K562 (cell line): Measurements from ENCODE around the gene PGAP2. TPM values are rescaled to one million over a fixed set of nuclear protein-coding genes. Genes with fewer than 3 reads are reported as not detected.
"Not testable (repeated sequence)": the region's sequence is repeated elsewhere in the genome, so short reads cannot be mapped to it uniquely, and the experiment has no call there.

Source experiments
- ATAC-seq: fragments of 200-7000 bp; cut with Tn5 transposase; 3 replicates; pipeline ENCODE4 v1.9.1; 2020; ENCODE audit warnings: moderate library complexity
- BruUV-seq: library from RNA; stranded (reverse); fragments of 400-500 nt; replicated peaks from 2 replicates; lab custom pipeline; 2021; lab: Mats Ljungman, UMichigan
- CTCF ChIA-PET: fragments of 300-600 bp; formaldehyde crosslinking; extraction: SDS; loops from one replicate; lab custom pipeline; 2021; ENCODE audit warnings: low intra/inter-chr PET ratio; lab: Yijun Ruan, JAX
- POLR2A ChIA-PET: fragments of 300-600, 350-650 bp; sonication (Branson Sonifier 250); formaldehyde crosslinking; extraction: SDS; loops from one replicate; lab custom pipeline; 2021; ENCODE audit warnings: antibody characterized with exemption, inconsistent platforms; lab: Yijun Ruan, JAX
- DNase-seq, 4 experiments: peaks; one replicate each; pipeline versions ENCODE4 v3.0.0 to v3.0.0-alpha.2; 2011 to 2018; ENCODE audit warnings: low spot score in 3 of 4, mixed read lengths in 3 of 4; ENCODE audit errors: extremely low read depth in 1 of 4
- FAIRE-seq: peaks from 2 replicates; lab custom pipeline; 2011; peaks lifted over from hg19 to GRCh38; lab: Jason Lieb, UNC
- H2AFZ ChIP-seq: 2 replicates; pipeline ENCODE4 v1.6.0; 2011; ENCODE audit warnings: low read depth, low read length, control low read depth, inconsistent platforms
- H3K27ac ChIP-seq: fragments of 200-600 bp; 3 replicates; pipeline ENCODE4 v1.8.0; 2011; ENCODE audit warnings: low read depth, mild to moderate bottlenecking, control low read depth, inconsistent platforms, low read length, moderate library complexity, mixed read lengths; ENCODE audit errors: extremely low read depth
- H3K27me3 ChIP-seq, 2 experiments: fragments of 300-600 bp in 1 of 2; 2 replicates in 1 of 2; 3 replicates in 1 of 2; pipeline versions ENCODE4 v1.6.0 to v1.8.0; 2011; ENCODE audit warnings: inconsistent platforms in 2 of 2, low read length in 2 of 2, mild to moderate bottlenecking in 1 of 2, mixed read lengths in 1 of 2, moderate library complexity in 1 of 2; ENCODE audit not compliant: control insufficient read depth in 2 of 2, insufficient read depth in 2 of 2
- H3K36me3 ChIP-seq: fragments of 300-600 bp; 3 replicates; pipeline ENCODE4 v1.8.0; 2011; ENCODE audit warnings: mild to moderate bottlenecking, low read length, inconsistent platforms; ENCODE audit not compliant: control insufficient read depth, insufficient read depth
- H3K4me1 ChIP-seq, 2 experiments: fragments of 200-600 bp in 1 of 2; replicated peaks in 1 of 2; 2 replicates in 1 of 2; 3 replicates in 1 of 2; pipeline versions ENCODE4 v1.5.1 to v1.8.0; 2011; ENCODE audit warnings: inconsistent platforms in 2 of 2, low read length in 2 of 2, mild to moderate bottlenecking in 1 of 2, mixed read lengths in 1 of 2, moderate library complexity in 1 of 2; ENCODE audit not compliant: control insufficient read depth in 2 of 2, insufficient read depth in 2 of 2
- H3K4me2 ChIP-seq: 2 replicates; pipeline ENCODE4 v1.6.1; 2011; ENCODE audit warnings: low read length, control low read depth, inconsistent platforms, mixed read lengths; ENCODE audit not compliant: insufficient read depth
- H3K4me3 ChIP-seq: fragments of 200-600 bp; sonication (generic), shearing (Covaris generic); 2 replicates; pipeline ENCODE4 v1.5.1; 2016; ENCODE audit warnings: control low read depth, inconsistent platforms
- H3K79me2 ChIP-seq: fragments of 200-600 bp; 3 replicates; pipeline ENCODE4 v1.8.0; 2011; ENCODE audit warnings: low read length, inconsistent platforms; ENCODE audit not compliant: control insufficient read depth, insufficient read depth
- H3K9ac ChIP-seq, 2 experiments: 2 replicates each; pipeline versions ENCODE4 v1.6.0 to v1.6.1; 2011; ENCODE audit warnings: low read depth in 2 of 2, low read length in 2 of 2, control low read depth in 1 of 2, inconsistent platforms in 1 of 2, mild to moderate bottlenecking in 1 of 2, mixed read lengths in 1 of 2; ENCODE audit not compliant: insufficient read depth in 1 of 2
- H3K9me1 ChIP-seq: one replicate; pipeline ENCODE4 v1.6.0; 2011; ENCODE audit warnings: inconsistent platforms, mild to moderate bottlenecking, low read length, moderate library complexity; ENCODE audit not compliant: control insufficient read depth, insufficient read depth
- H3K9me3 ChIP-seq: replicated peaks from 2 replicates; pipeline ENCODE4 v1.5.1; 2011; ENCODE audit warnings: low read depth, low read length, inconsistent platforms; ENCODE audit not compliant: control insufficient read depth, insufficient read depth
- H4K20me1 ChIP-seq: replicated peaks from 2 replicates; pipeline ENCODE4 v1.6.1; 2011; ENCODE audit warnings: low read length, inconsistent platforms, mixed read lengths; ENCODE audit not compliant: control insufficient read depth, insufficient read depth
- ARID1B ChIP-seq: fragments of 450-650 bp; IDR thresholded peaks from 2 replicates; pipeline ENCODE4 v1.6.1; 2016; ENCODE audit warnings: antibody characterized with exemption, mild to moderate bottlenecking, inconsistent platforms
- BCOR ChIP-seq: fragments of 450-650 bp; IDR thresholded peaks from 2 replicates; pipeline ENCODE4 v1.6.1; 2016
- DPF2 ChIP-seq: fragments of 450-650 bp; IDR thresholded peaks from 2 replicates; pipeline ENCODE4 v1.6.1; 2016
- EGR1 ChIP-seq: fragments of 450-650 bp; conservative IDR thresholded peaks from 2 replicates; pipeline ENCODE4 v1.6.1; 2017; ENCODE audit warnings: mild to moderate bottlenecking
- EHMT2 ChIP-seq: fragments of 450-650 bp; IDR thresholded peaks from 2 replicates; pipeline ENCODE4 v1.6.1; 2018; ENCODE audit warnings: antibody characterized with exemption
- FOXK2 ChIP-seq, 2 experiments: fragments of 450-650 bp; IDR thresholded peaks in 1 of 2; conservative IDR thresholded peaks in 1 of 2; 2 replicates each; pipeline ENCODE4 v1.6.1; 2016; ENCODE audit warnings: low read depth in 2 of 2, mild to moderate bottlenecking in 1 of 2
- HLTF ChIP-seq: fragments of 450-650 bp; IDR thresholded peaks from 2 replicates; pipeline ENCODE4 v1.6.1; 2016
- LARP7 ChIP-seq: fragments of 450-650 bp; IDR thresholded peaks from 2 replicates; pipeline ENCODE4 v1.6.1; 2016
- MAZ ChIP-seq, 2 experiments: fragments of 450-650 bp in 1 of 2; sonication (generic) in 1 of 2; formaldehyde crosslinking; IDR thresholded peaks in 1 of 2; conservative IDR thresholded peaks in 1 of 2; 2 replicates each; pipeline versions ENCODE4 v1.4.0 to v1.5.0; 2020; ENCODE audit warnings: mild to moderate bottlenecking in 1 of 2, missing genetic modification reagents in 1 of 2
- NCOR1 ChIP-seq: fragments of 450-650 bp; IDR thresholded peaks from 2 replicates; pipeline ENCODE4 v1.6.1; 2016; ENCODE audit warnings: mild to moderate bottlenecking, moderate library complexity
- SMAD4 ChIP-seq: fragments of 250-450 bp; sonication (Bioruptor Pico); conservative IDR thresholded peaks from 2 replicates; pipeline ENCODE4 v1.8.0; 2021; ENCODE audit warnings: inconsistent platforms, mild to moderate bottlenecking, moderate library complexity
- SMARCA4 ChIP-seq: fragments of 450-650 bp; IDR thresholded peaks from 2 replicates; pipeline ENCODE4 v1.6.1; 2016
- SMARCA5 ChIP-seq: fragments of 450-650 bp; IDR thresholded peaks from 2 replicates; pipeline ENCODE4 v1.6.1; 2016
- ZNF121 ChIP-seq: sonication (generic); formaldehyde crosslinking; conservative IDR thresholded peaks from 2 replicates; pipeline ENCODE4 v1.8.0; 2022; ENCODE audit warnings: missing genetic modification reagents
- WGBS: fragments of 100-300 bp; shearing (Covaris generic); methylation state at CpG from one replicate; pipeline ENCODE4 v1.1.6; 2016; ENCODE audit warnings: low coverage, mixed read lengths; ENCODE audit not compliant: insufficient coverage; ENCODE audit errors: missing lambda C conversion rate; 5-methylcytosine and 5-hydroxymethylcytosine counted together
- in situ Hi-C: fragments of 300-500 bp; cut with MboI; formaldehyde crosslinking; loops from 4 replicates; pipeline ENCODE4 v1.15.0; 2018; ENCODE audit warnings: inconsistent platforms, mixed read lengths
- intact Hi-C: fragments of 100-400 bp; cut with micrococcal nuclease; formaldehyde crosslinking; loops from 2 replicates; pipeline ENCODE4 v1.14.2; 2022
- polyA plus RNA-seq, 8 experiments: library from polyadenylated mRNA; depleted of rRNA in 4 of 8; stranded (reverse) in 5 of 8; unstranded in 3 of 8; fragments of >200 nt; fragmentation: Nextera tagmentation in 2 of 8; fragmentation: Illumina TruSeq in 1 of 8; extraction: Ambion mirVana in 2 of 8; extraction: Trizol in 1 of 8; gene quantifications; 2 replicates each; pipeline versions ENCODE4 v1.2.1 to v1.2.3, GENCODE V29; 2011 to 2014; ENCODE audit warnings: inconsistent platforms in 1 of 8, missing spikeins in 1 of 8
- total RNA-seq, 7 experiments: library from RNA; depleted of rRNA in 6 of 7; stranded (reverse); fragments of >200 nt in 6 of 7; fragmentation: Illumina TruSeq in 2 of 7; extraction: Trizol in 2 of 7; gene quantifications; 2 replicates each; pipeline versions ENCODE4 v1.2.1 to v1.2.3, GENCODE V29; 2011 to 2021; ENCODE audit warnings: low replicate concordance in 1 of 7
- TF ChIP-seq, protein P1 (sequence below): fragments of 200-800 bp; sonication (Bioruptor generic); IDR thresholded peaks from 2 replicates; pipeline ENCODE4 v1.6.1; 2017; ENCODE audit warnings: missing genetic modification characterization, missing compliant biosample characterization
- TF ChIP-seq, protein P2 (sequence below): sonication (generic); IDR thresholded peaks from 2 replicates; pipeline ENCODE4 v1.6.1; 2016
- TF ChIP-seq, protein P3 (sequence below): fragments of 450-650 bp; IDR thresholded peaks from 2 replicates; pipeline ENCODE4 v1.6.1; 2014; ENCODE audit warnings: low read depth, mild to moderate bottlenecking, moderate library complexity, borderline replicate concordance

The PGAP2 gene
- total and polyA plus RNA-seq, 9 of the 15 experiments (the other 6 are each of a cell fraction or from before 2014, with no cell fraction given), result 17.9 to 47.2 (median 33.7) TPM

DNA sequence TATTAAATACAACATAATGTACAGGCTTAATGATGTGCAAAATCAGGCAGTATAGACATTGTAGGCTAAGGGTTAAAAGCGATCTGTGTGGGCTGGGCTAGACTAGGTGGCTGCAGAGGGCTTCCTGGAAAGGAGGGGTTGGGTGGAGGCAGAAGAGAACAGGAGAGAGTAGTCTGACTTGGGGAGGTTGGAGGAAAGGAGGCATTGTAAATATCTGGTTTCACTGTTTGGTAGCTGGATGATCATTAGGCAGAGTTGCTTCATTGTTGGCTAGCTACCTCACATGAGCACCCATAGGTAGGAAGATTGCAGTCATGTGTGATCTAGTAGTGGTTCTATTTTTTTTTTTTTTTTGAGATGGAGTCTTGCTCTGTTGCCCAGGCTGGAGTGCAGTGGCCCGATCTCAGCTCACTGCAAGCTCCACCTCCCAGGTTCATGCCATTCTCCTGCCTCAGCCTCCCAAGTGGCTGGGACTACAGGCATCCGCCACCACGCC, 52.6 kb downstream of the PGAP2 start:
- peaks cover 100% of the 10 kb centered on the region for H3K79me2 ChIP-seq
- in situ Hi-C loops, CTCF ChIA-PET, H3K9me1 ChIP-seq, H2AFZ ChIP-seq, H4K20me1 ChIP-seq, H3K36me3 ChIP-seq, H3K9me3 ChIP-seq, H3K27me3 ChIP-seq, intact Hi-C loops, BruUV-seq, H3K4me3 ChIP-seq: not testable (repeated sequence)
- H3K4me1 ChIP-seq, result peaks cover 23 to 62% of the 10 kb centered on the region in 2 experiments
- ATAC-seq (peak; percentile 71), FAIRE-seq (peak; percentile 62), DNase-seq (peak in 3 of 4 experiments; percentile 33 to 77 (median 67))
- 50% methylated on average over 4 of the region's 4 CpGs for WGBS
- peak overlapping the region; percentile 82 for H3K4me2 ChIP-seq
- TF ChIP-seq MAZ (CRISPR knock-in tag; conservative IDR thresholded peaks at IDR 0.05 in 1 of 2, IDR thresholded peaks at IDR 0.05 in 1 of 2) (peak in 1 of 2 experiments; percentile 17; a peak in 1 of 4 replicates), HLTF (peak; percentile 61; the same call in 1 of the 2 replicates), ARID1B (0 out of 2 replicates have a peak, but pooled peaks have one; percentile 21), SMAD4 (CRISPR knock-in tag) (peak; percentile 55; the same call in 1 of the 2 replicates), ZNF121 (CRISPR knock-in tag) (peak; percentile 33; the same call in 1 of the 2 replicates), EHMT2 (0 out of 2 replicates have a peak, but pooled peaks have one; percentile 50), DPF2 (0 out of 2 replicates have a peak, but pooled peaks have one; percentile 32), LARP7 (peak; percentile 65; the same call in 1 of the 2 replicates), NCOR1 (peak; percentile 29; the same call in 1 of the 2 replicates), SMARCA4 (0 out of 2 replicates have a peak, but pooled peaks have one; percentile 28), BCOR (peak; percentile 80), EGR1 (0 out of 2 replicates have a peak, but pooled peaks have one; percentile 34), SMARCA5 (peak; percentile 51; the same call in 1 of the 2 replicates), FOXK2 (conservative IDR thresholded peaks at IDR 0.05 in 1 of 2, IDR thresholded peaks at IDR 0.05 in 1 of 2; ENCODE audit: low read depth in 2 of 2) (peak in 1 of 2 experiments; percentile 9; a peak in 1 of 4 replicates)
- TF ChIP-seq, protein P1, sequence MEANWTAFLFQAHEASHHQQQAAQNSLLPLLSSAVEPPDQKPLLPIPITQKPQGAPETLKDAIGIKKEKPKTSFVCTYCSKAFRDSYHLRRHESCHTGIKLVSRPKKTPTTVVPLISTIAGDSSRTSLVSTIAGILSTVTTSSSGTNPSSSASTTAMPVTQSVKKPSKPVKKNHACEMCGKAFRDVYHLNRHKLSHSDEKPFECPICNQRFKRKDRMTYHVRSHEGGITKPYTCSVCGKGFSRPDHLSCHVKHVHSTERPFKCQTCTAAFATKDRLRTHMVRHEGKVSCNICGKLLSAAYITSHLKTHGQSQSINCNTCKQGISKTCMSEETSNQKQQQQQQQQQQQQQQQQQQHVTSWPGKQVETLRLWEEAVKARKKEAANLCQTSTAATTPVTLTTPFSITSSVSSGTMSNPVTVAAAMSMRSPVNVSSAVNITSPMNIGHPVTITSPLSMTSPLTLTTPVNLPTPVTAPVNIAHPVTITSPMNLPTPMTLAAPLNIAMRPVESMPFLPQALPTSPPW (CRISPR knock-in tag), result peak; percentile 57
- TF ChIP-seq, protein P2, sequence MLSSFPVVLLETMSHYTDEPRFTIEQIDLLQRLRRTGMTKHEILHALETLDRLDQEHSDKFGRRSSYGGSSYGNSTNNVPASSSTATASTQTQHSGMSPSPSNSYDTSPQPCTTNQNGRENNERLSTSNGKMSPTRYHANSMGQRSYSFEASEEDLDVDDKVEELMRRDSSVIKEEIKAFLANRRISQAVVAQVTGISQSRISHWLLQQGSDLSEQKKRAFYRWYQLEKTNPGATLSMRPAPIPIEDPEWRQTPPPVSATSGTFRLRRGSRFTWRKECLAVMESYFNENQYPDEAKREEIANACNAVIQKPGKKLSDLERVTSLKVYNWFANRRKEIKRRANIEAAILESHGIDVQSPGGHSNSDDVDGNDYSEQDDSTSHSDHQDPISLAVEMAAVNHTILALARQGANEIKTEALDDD, result 0 out of 2 replicates have a peak, but pooled peaks have one; percentile 64
- TF ChIP-seq, protein P3, sequence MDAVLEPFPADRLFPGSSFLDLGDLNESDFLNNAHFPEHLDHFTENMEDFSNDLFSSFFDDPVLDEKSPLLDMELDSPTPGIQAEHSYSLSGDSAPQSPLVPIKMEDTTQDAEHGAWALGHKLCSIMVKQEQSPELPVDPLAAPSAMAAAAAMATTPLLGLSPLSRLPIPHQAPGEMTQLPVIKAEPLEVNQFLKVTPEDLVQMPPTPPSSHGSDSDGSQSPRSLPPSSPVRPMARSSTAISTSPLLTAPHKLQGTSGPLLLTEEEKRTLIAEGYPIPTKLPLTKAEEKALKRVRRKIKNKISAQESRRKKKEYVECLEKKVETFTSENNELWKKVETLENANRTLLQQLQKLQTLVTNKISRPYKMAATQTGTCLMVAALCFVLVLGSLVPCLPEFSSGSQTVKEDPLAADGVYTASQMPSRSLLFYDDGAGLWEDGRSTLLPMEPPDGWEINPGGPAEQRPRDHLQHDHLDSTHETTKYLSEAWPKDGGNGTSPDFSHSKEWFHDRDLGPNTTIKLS, result 0 out of 2 replicates have a peak, but pooled peaks have one; percentile 4
- H3K27ac ChIP-seq, result peak overlapping the region; percentile 69
- peak overlapping the region; percentile 38 to 77; a peak in 3 of 4 replicates for H3K9ac ChIP-seq
- POLR2A ChIA-PET, result interaction anchor here (0.6 to 1.4 kb wide), 2 partner anchors 13 to 774 kb away, joined by 3 to 5 read pairs; no protein-coding TSS in a partner anchor
